HAP-1 (cell line): ENCODE results near the gene BRI3BP.
"Not testable (repeated sequence)": the region's sequence is repeated elsewhere in the genome, so short reads cannot be mapped to it uniquely, and the experiment has no call there.

Experiments
- DNase-seq, 2 experiments: peaks; one replicate each; pipeline ENCODE4 v3.0.0-alpha.2; 2016 to 2020; ENCODE audit warnings: low spot score in 2 of 2
- H3K27me3 ChIP-seq: fragments of 250-450 bp; sonication (Bioruptor Pico); 2 replicates; pipeline ENCODE4 v1.5.1; 2020; ENCODE audit warnings: low read depth, mild to moderate bottlenecking, moderate library complexity
- H3K36me3 ChIP-seq: fragments of 250-450 bp; sonication (Bioruptor Pico); replicated peaks from 2 replicates; pipeline ENCODE4 v1.5.1; 2020; ENCODE audit warnings: mild to moderate bottlenecking
- H3K4me1 ChIP-seq: fragments of 250-450 bp; sonication (Bioruptor Pico); 2 replicates; pipeline ENCODE4 v1.5.1; 2020; ENCODE audit warnings: mild to moderate bottlenecking
- H3K4me3 ChIP-seq: fragments of 250-450 bp; sonication (Bioruptor Pico); 2 replicates; pipeline ENCODE4 v1.5.1; 2020; ENCODE audit warnings: mild to moderate bottlenecking, moderate library complexity
- H3K9me3 ChIP-seq: fragments of 250-450 bp; sonication (Bioruptor Pico); 2 replicates; pipeline ENCODE4 v1.5.1; 2020; ENCODE audit warnings: mild to moderate bottlenecking, moderate library complexity
- in situ Hi-C: fragments of 300-500 bp; cut with MboI; formaldehyde crosslinking; loops from 3 replicates; pipeline ENCODE4 v1.14.3; 2020; ENCODE audit warnings: low sequenced_read_pairs, inconsistent platforms, mixed read lengths

BRI3BP gene

GRCh38 chr12:125021771-125022170 lies 28.3 kb downstream of the BRI3BP start:
- Histone ChIP-seq H3K36me3 (peaks cover 25% of the 10 kb centered on the region), H3K9me3 (no peaks in the 10 kb centered on the region), H3K4me3 (no peak overlapping the region), H3K27me3 (no peaks in the 10 kb centered on the region), H3K4me1 (no peaks in the 10 kb centered on the region)
- in situ Hi-C loops: no loop called here
- no peak for DNase-seq

- in situ Hi-C loops: no loop called here
- no peaks in the 10 kb centered on the region for H3K4me1 ChIP-seq
- peaks cover 17% of the 10 kb centered on the region for H3K36me3 ChIP-seq
- no peak overlapping the region for H3K4me3 ChIP-seq
- H3K27me3 ChIP-seq: no peaks in the 10 kb centered on the region
- DNase-seq: no peak
- no peaks in the 10 kb centered on the region for H3K9me3 ChIP-seq
These were observed 29.6 kb downstream of the BRI3BP start for GRCh38 chr12:125023065-125023464.

- Histone ChIP-seq H3K4me1 (no peaks in the 10 kb centered on the region), H3K9me3 (no peaks in the 10 kb centered on the region), H3K36me3 (peaks cover 15% of the 10 kb centered on the region), H3K4me3 (no peak overlapping the region), H3K27me3 (no peaks in the 10 kb centered on the region)
- in situ Hi-C loops: no loop called here
- DNase-seq: no peak
These were observed 31.6 kb downstream of the BRI3BP start for GRCh38 chr12:125024949-125025563.

GRCh38 chr12:125025606-125026235 lies 32.3 kb downstream of the BRI3BP start:
- in situ Hi-C loops: no loop called here
- Histone ChIP-seq H3K4me1 (no peaks in the 10 kb centered on the region), H3K4me3 (no peak overlapping the region), H3K36me3 (peaks cover 18% of the 10 kb centered on the region), H3K9me3 (no peaks in the 10 kb centered on the region), H3K27me3 (no peaks in the 10 kb centered on the region)
- no peak for DNase-seq

GRCh38 chr12:125028106-125028505 lies 34.7 kb downstream of the BRI3BP start:
- in situ Hi-C loops: no loop called here

GRCh38 chr12:125029761-125030358 lies 36.4 kb downstream of the BRI3BP start:
- Histone ChIP-seq H3K4me1 (no peaks in the 10 kb centered on the region), H3K36me3 (peaks cover 11% of the 10 kb centered on the region), H3K9me3 (no peaks in the 10 kb centered on the region), H3K4me3 (no peak overlapping the region), H3K27me3 (no peaks in the 10 kb centered on the region)
- in situ Hi-C loops: no loop called here
- DNase-seq: no peak

More at GRCh38 chr12:125028106-125028505, 34.7 kb downstream of the BRI3BP start:
- DNase-seq: no peak
- Histone ChIP-seq H3K9me3 (no peaks in the 10 kb centered on the region), H3K4me3 (no peak overlapping the region), H3K4me1 (no peaks in the 10 kb centered on the region), H3K27me3 (no peaks in the 10 kb centered on the region), H3K36me3 (peaks cover 14% of the 10 kb centered on the region)

DNA sequence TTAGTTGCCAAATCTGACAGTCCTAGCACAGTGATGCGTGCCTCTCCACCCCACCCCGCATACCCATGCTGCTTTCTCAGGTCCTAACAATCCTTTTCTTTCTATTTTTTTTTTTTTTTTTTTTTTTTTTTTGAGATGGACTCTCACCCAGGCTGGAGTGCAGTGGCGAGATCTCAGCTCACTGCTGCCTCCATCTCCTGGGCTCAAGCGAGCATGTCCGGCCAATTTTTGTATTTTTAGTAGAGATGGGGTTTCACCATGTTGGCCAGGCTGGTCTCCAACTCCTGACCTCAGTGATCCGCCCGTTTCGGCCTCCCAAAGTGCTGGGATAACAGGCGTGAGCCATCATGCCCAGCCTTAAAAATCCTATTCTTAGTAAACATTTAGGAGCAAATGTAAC lies 38.0 kb downstream of the BRI3BP start:
- H3K36me3 ChIP-seq, DNase-seq, H3K4me1 ChIP-seq, in situ Hi-C loops, H3K9me3 ChIP-seq, H3K4me3 ChIP-seq, H3K27me3 ChIP-seq: not testable (repeated sequence)

DNA sequence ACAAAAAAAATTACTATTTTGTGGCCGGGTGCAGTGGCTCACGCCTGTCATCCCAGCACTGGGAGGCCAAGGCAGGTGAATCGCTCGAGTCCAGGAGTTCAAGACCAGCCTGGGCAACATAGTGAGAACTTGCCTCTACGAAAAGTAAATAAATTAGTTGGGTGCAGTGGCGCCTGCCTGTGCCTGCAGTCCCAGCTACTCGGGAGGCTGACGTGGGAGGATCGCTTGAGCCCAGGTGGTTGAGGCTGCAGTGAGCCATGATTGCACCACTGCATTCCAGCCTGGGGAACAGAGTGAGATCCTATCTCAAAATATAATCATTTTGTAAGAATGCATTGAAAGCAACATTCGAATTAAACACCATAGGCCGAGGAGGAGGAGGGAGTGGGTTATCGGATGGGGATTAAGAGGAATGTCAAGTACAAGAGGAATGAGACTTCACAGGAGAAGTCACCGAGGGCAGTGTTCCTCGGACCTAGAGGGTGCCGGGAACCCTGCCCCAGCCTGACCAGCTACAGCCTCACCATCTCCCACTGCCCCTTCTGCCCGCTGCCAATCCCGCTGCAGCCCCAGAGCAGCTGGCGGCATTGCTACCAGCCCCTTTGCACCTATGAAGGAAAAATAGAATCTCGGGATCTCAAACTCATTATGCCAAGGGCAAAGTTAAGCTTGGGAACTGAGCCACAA lies 39.2 kb downstream of the BRI3BP start:
- H3K27me3 ChIP-seq: no peaks in the 10 kb centered on the region
- no peak overlapping the region for H3K4me3 ChIP-seq
- no peaks in the 10 kb centered on the region for H3K4me1 ChIP-seq
- peaks cover 7% of the 10 kb centered on the region for H3K36me3 ChIP-seq
- H3K9me3 ChIP-seq: no peaks in the 10 kb centered on the region
- no peak for DNase-seq
- in situ Hi-C loops: no loop called here

DNA sequence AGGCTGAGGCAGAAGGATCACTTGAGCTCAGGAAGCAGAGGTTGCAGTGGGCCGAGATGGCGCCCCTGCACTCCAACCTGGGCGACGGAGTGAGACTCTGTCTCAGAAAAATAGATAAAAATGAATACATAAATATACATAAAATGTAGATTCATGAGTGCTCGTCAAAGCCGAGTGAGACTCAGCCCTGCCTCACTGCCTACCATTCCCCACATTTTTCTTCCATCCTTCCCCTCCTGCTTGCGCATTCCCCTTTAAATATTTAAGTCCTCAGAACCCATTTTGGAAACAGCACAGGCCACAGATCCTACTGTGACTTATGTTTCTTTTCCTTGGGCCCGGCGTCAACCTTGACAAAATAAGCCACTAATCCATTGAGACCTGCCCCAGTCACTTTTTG lies 39.8 kb downstream of the BRI3BP start:
- peaks cover 7% of the 10 kb centered on the region; the same call in 1 of the 2 replicates for H3K36me3 ChIP-seq
- H3K27me3 ChIP-seq: no peaks in the 10 kb centered on the region
- H3K9me3 ChIP-seq: no peaks in the 10 kb centered on the region
- DNase-seq: no peak
- H3K4me3 ChIP-seq: no peak overlapping the region
- no peaks in the 10 kb centered on the region for H3K4me1 ChIP-seq
- in situ Hi-C loops: no loop called here

- in situ Hi-C loops: no loop called here
These were observed 45.7 kb downstream of the BRI3BP start for GRCh38 chr12:125038976-125039625.

GRCh38 chr12:125049093-125049458 lies 55.6 kb downstream of the BRI3BP start:
- Histone ChIP-seq H3K27me3 (no peaks in the 10 kb centered on the region), H3K9me3 (no peaks in the 10 kb centered on the region), H3K4me1 (no peaks in the 10 kb centered on the region), H3K36me3 (no peaks in the 10 kb centered on the region), H3K4me3 (peak overlapping the region; percentile 35)
- no peak for DNase-seq
- in situ Hi-C loops: no loop called here

More at GRCh38 chr12:125038976-125039625, 45.7 kb downstream of the BRI3BP start:
- Histone ChIP-seq H3K4me1 (no peaks in the 10 kb centered on the region), H3K4me3 (no peak overlapping the region), H3K36me3 (no peaks in the 10 kb centered on the region), H3K9me3 (no peaks in the 10 kb centered on the region), H3K27me3 (no peaks in the 10 kb centered on the region)
- DNase-seq: no peak

- DNase-seq: no peak
- Histone ChIP-seq H3K9me3 (no peaks in the 10 kb centered on the region), H3K27me3 (no peaks in the 10 kb centered on the region), H3K4me3 (no peak overlapping the region), H3K4me1 (no peaks in the 10 kb centered on the region), H3K36me3 (no peaks in the 10 kb centered on the region)
- in situ Hi-C loops: no loop called here
These were observed 57.0 kb downstream of the BRI3BP start for GRCh38 chr12:125050446-125050845.

- in situ Hi-C loops: no loop called here
- H3K4me3 ChIP-seq: no peak overlapping the region
- no peak for DNase-seq
- H3K4me1 ChIP-seq: no peaks in the 10 kb centered on the region
- no peaks in the 10 kb centered on the region for H3K27me3 ChIP-seq
- H3K9me3 ChIP-seq: no peaks in the 10 kb centered on the region
- H3K36me3 ChIP-seq: no peaks in the 10 kb centered on the region
These were observed 57.4 kb downstream of the BRI3BP start for GRCh38 chr12:125050868-125051267.

DNA sequence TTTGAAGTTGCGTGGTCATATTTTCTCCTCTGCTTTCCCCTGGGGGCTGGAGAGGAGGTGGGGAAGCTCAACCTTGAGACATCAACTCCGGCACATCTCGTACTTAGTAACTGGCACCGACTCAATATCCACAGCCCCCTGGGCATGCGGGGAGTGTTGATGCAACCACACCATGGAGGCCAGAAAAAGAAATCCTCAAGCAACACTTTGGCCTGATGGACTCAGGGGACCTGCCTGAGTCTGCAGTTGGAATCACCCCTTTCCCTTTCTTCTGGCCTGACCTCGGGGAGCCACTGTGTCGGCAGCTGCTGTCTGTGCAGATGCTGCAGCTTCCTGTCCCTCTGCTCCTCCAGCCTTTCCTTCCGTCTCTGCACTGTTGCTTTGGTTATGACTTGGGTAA lies 60.4 kb downstream of the BRI3BP start:
- in situ Hi-C loops: no loop called here
- Histone ChIP-seq H3K9me3 (no peaks in the 10 kb centered on the region), H3K4me1 (no peaks in the 10 kb centered on the region), H3K27me3 (no peaks in the 10 kb centered on the region), H3K36me3 (no peaks in the 10 kb centered on the region), H3K4me3 (no peak overlapping the region)
- DNase-seq: no peak
